K562 (cell line): ENCODE measurements around the gene PTPRM. TPM values are rescaled to one million over a fixed set of nuclear protein-coding genes. Genes with fewer than 3 reads are reported as not detected.

Experiments
- ATAC-seq: fragments of 200-7000 bp; cut with Tn5 transposase; 3 replicates; pipeline ENCODE4 v1.9.1; 2020; ENCODE audit warnings: moderate library complexity
- BruUV-seq: library from RNA; stranded (reverse); fragments of 400-500 nt; replicated peaks from 2 replicates; lab custom pipeline; 2021; lab: Mats Ljungman, UMichigan
- CTCF ChIA-PET: fragments of 300-600 bp; formaldehyde crosslinking; extraction: SDS; loops from one replicate; lab custom pipeline; 2021; ENCODE audit warnings: low intra/inter-chr PET ratio; lab: Yijun Ruan, JAX
- POLR2A ChIA-PET: fragments of 300-600, 350-650 bp; sonication (Branson Sonifier 250); formaldehyde crosslinking; extraction: SDS; loops from one replicate; lab custom pipeline; 2021; ENCODE audit warnings: antibody characterized with exemption, inconsistent platforms; lab: Yijun Ruan, JAX
- DNase-seq, 4 experiments: peaks; one replicate each; pipeline versions ENCODE4 v3.0.0 to v3.0.0-alpha.2; 2011 to 2018; ENCODE audit warnings: low spot score in 3 of 4, mixed read lengths in 3 of 4; ENCODE audit errors: extremely low read depth in 1 of 4
- FAIRE-seq: peaks from 2 replicates; lab custom pipeline; 2011; peaks lifted over from hg19 to GRCh38; lab: Jason Lieb, UNC
- H2AFZ ChIP-seq: 2 replicates; pipeline ENCODE4 v1.6.0; 2011; ENCODE audit warnings: low read depth, low read length, control low read depth, inconsistent platforms
- H3K27ac ChIP-seq: fragments of 200-600 bp; 3 replicates; pipeline ENCODE4 v1.8.0; 2011; ENCODE audit warnings: low read depth, mild to moderate bottlenecking, control low read depth, inconsistent platforms, low read length, moderate library complexity, mixed read lengths; ENCODE audit errors: extremely low read depth
- H3K27me3 ChIP-seq, 2 experiments: fragments of 300-600 bp in 1 of 2; 2 replicates in 1 of 2; 3 replicates in 1 of 2; pipeline versions ENCODE4 v1.6.0 to v1.8.0; 2011; ENCODE audit warnings: inconsistent platforms in 2 of 2, low read length in 2 of 2, mild to moderate bottlenecking in 1 of 2, mixed read lengths in 1 of 2, moderate library complexity in 1 of 2; ENCODE audit not compliant: control insufficient read depth in 2 of 2, insufficient read depth in 2 of 2
- H3K36me3 ChIP-seq: fragments of 300-600 bp; 3 replicates; pipeline ENCODE4 v1.8.0; 2011; ENCODE audit warnings: mild to moderate bottlenecking, low read length, inconsistent platforms; ENCODE audit not compliant: control insufficient read depth, insufficient read depth
- H3K4me1 ChIP-seq, 2 experiments: fragments of 200-600 bp in 1 of 2; replicated peaks in 1 of 2; 2 replicates in 1 of 2; 3 replicates in 1 of 2; pipeline versions ENCODE4 v1.5.1 to v1.8.0; 2011; ENCODE audit warnings: inconsistent platforms in 2 of 2, low read length in 2 of 2, mild to moderate bottlenecking in 1 of 2, mixed read lengths in 1 of 2, moderate library complexity in 1 of 2; ENCODE audit not compliant: control insufficient read depth in 2 of 2, insufficient read depth in 2 of 2
- H3K4me2 ChIP-seq: 2 replicates; pipeline ENCODE4 v1.6.1; 2011; ENCODE audit warnings: low read length, control low read depth, inconsistent platforms, mixed read lengths; ENCODE audit not compliant: insufficient read depth
- H3K4me3 ChIP-seq: fragments of 200-600 bp; sonication (generic), shearing (Covaris generic); 2 replicates; pipeline ENCODE4 v1.5.1; 2016; ENCODE audit warnings: control low read depth, inconsistent platforms
- H3K79me2 ChIP-seq: fragments of 200-600 bp; 3 replicates; pipeline ENCODE4 v1.8.0; 2011; ENCODE audit warnings: low read length, inconsistent platforms; ENCODE audit not compliant: control insufficient read depth, insufficient read depth
- H3K9ac ChIP-seq, 2 experiments: 2 replicates each; pipeline versions ENCODE4 v1.6.0 to v1.6.1; 2011; ENCODE audit warnings: low read depth in 2 of 2, low read length in 2 of 2, control low read depth in 1 of 2, inconsistent platforms in 1 of 2, mild to moderate bottlenecking in 1 of 2, mixed read lengths in 1 of 2; ENCODE audit not compliant: insufficient read depth in 1 of 2
- H3K9me1 ChIP-seq: one replicate; pipeline ENCODE4 v1.6.0; 2011; ENCODE audit warnings: inconsistent platforms, mild to moderate bottlenecking, low read length, moderate library complexity; ENCODE audit not compliant: control insufficient read depth, insufficient read depth
- H3K9me3 ChIP-seq: replicated peaks from 2 replicates; pipeline ENCODE4 v1.5.1; 2011; ENCODE audit warnings: low read depth, low read length, inconsistent platforms; ENCODE audit not compliant: control insufficient read depth, insufficient read depth
- H4K20me1 ChIP-seq: replicated peaks from 2 replicates; pipeline ENCODE4 v1.6.1; 2011; ENCODE audit warnings: low read length, inconsistent platforms, mixed read lengths; ENCODE audit not compliant: control insufficient read depth, insufficient read depth
- MAFG ChIP-seq: fragments of 450-650 bp; conservative IDR thresholded peaks from 2 replicates; pipeline ENCODE4 v1.6.1; 2016; ENCODE audit warnings: missing genetic modification characterization, missing compliant biosample characterization
- PHTF2 ChIP-seq: fragments of 250-450 bp; sonication (Bioruptor Pico); IDR thresholded peaks from 2 replicates; pipeline ENCODE4 v1.5.0; 2021; ENCODE audit warnings: mild to moderate bottlenecking
- STAT5B ChIP-seq: fragments of 250-450 bp; sonication (Bioruptor Pico); IDR thresholded peaks from 2 replicates; pipeline ENCODE4 v1.8.0; 2021; ENCODE audit warnings: mild to moderate bottlenecking, inconsistent platforms
- ZNF140 ChIP-seq: fragments of 250-450 bp; sonication (Bioruptor Pico); IDR thresholded peaks from 2 replicates; pipeline ENCODE4 v1.8.0; 2021; ENCODE audit warnings: moderate library complexity, mild to moderate bottlenecking, inconsistent platforms
- ZNF3 ChIP-seq: fragments of 250-450 bp; sonication (Bioruptor Pico); IDR thresholded peaks from 2 replicates; pipeline ENCODE4 v1.5.0; 2021; ENCODE audit warnings: mild to moderate bottlenecking, moderate library complexity
- WGBS: fragments of 100-300 bp; shearing (Covaris generic); methylation state at CpG from one replicate; pipeline ENCODE4 v1.1.6; 2016; ENCODE audit warnings: low coverage, mixed read lengths; ENCODE audit not compliant: insufficient coverage; ENCODE audit errors: missing lambda C conversion rate; 5-methylcytosine and 5-hydroxymethylcytosine counted together
- in situ Hi-C: fragments of 300-500 bp; cut with MboI; formaldehyde crosslinking; loops from 4 replicates; pipeline ENCODE4 v1.15.0; 2018; ENCODE audit warnings: inconsistent platforms, mixed read lengths
- intact Hi-C: fragments of 100-400 bp; cut with micrococcal nuclease; formaldehyde crosslinking; loops from 2 replicates; pipeline ENCODE4 v1.14.2; 2022
- polyA plus RNA-seq, 8 experiments: library from polyadenylated mRNA; depleted of rRNA in 4 of 8; stranded (reverse) in 5 of 8; unstranded in 3 of 8; fragments of >200 nt; fragmentation: Nextera tagmentation in 2 of 8; fragmentation: Illumina TruSeq in 1 of 8; extraction: Ambion mirVana in 2 of 8; extraction: Trizol in 1 of 8; gene quantifications; 2 replicates each; pipeline versions ENCODE4 v1.2.1 to v1.2.3, GENCODE V29; 2011 to 2014; ENCODE audit warnings: inconsistent platforms in 1 of 8, missing spikeins in 1 of 8
- total RNA-seq, 7 experiments: library from RNA; depleted of rRNA in 6 of 7; stranded (reverse); fragments of >200 nt in 6 of 7; fragmentation: Illumina TruSeq in 2 of 7; extraction: Trizol in 2 of 7; gene quantifications; 2 replicates each; pipeline versions ENCODE4 v1.2.1 to v1.2.3, GENCODE V29; 2011 to 2021; ENCODE audit warnings: low replicate concordance in 1 of 7
- TF ChIP-seq, protein P1 (sequence below): fragments of 450-650 bp; IDR thresholded peaks from one replicate; pipeline ENCODE4 v1.6.1; 2018; ENCODE audit warnings: mild to moderate bottlenecking, moderate library complexity; ENCODE audit not compliant: partially characterized antibody
- TF ChIP-seq, protein P2 (sequence below), 2 experiments: fragments of 450-650 bp; formaldehyde crosslinking in 1 of 2; IDR thresholded peaks; 2 replicates each; pipeline versions ENCODE4 v1.4.0 to v1.6.1; 2014 to 2020; ENCODE audit warnings: mild to moderate bottlenecking in 2 of 2, borderline replicate concordance in 1 of 2, low read depth in 1 of 2

The PTPRM gene
- total and polyA plus RNA-seq, 9 of the 15 experiments (the other 6 are each of a cell fraction or from before 2014, with no cell fraction given), result 0.03 to 0.16 (median 0.08) TPM; not detected in 3

DNA sequence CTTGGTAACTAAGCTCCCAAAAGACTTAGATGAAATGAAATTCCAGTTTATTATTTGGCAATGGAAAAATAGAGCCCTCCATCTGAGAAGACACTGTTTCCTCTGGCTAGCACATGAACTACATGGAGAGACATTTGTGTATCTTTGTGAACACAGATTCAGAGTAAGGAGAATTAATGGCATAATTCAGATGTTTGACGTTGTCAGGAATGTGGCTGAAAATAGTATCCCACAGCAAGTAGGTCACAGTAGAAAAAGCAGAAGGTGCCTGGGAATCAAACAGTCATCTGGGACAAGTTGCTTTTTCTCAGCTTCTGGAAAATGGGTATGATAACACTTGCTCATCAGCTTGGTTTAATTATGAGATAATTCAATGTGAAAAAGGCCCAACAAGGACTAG, 288.6 kb downstream of the PTPRM start:
- no TSS peak for BruUV-seq
- Histone ChIP-seq H3K27me3 (no peaks in the 10 kb centered on the region), H3K27ac (no peak overlapping the region), H3K9me3 (no peaks in the 10 kb centered on the region), H3K4me3 (no peak overlapping the region), H3K4me2 (no peak overlapping the region), H3K79me2 (no peaks in the 10 kb centered on the region), H3K9me1 (no peaks in the 10 kb centered on the region), H3K4me1 (no peaks in the 10 kb centered on the region), H3K9ac (no peak overlapping the region), H3K36me3 (no peaks in the 10 kb centered on the region), H2AFZ (no peak overlapping the region), H4K20me1 (no peaks in the 10 kb centered on the region)
- 0% methylated on average over 1 of the region's 1 CpG for WGBS
- TF ChIP-seq MAFG (tag) (no peak), ZNF3 (CRISPR knock-in tag) (no peak), PHTF2 (CRISPR knock-in tag) (no peak)
- TF ChIP-seq, protein P1, sequence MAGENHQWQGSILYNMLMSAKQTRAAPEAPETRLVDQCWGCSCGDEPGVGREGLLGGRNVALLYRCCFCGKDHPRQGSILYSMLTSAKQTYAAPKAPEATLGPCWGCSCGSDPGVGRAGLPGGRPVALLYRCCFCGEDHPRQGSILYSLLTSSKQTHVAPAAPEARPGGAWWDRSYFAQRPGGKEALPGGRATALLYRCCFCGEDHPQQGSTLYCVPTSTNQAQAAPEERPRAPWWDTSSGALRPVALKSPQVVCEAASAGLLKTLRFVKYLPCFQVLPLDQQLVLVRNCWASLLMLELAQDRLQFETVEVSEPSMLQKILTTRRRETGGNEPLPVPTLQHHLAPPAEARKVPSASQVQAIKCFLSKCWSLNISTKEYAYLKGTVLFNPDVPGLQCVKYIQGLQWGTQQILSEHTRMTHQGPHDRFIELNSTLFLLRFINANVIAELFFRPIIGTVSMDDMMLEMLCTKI, result no peak
- no peak for FAIRE-seq
- CTCF ChIA-PET, result no interaction called here
- no peak for ATAC-seq
- no peak for DNase-seq
- POLR2A ChIA-PET, result no interaction called here
- intact Hi-C loops (no loop called here), in situ Hi-C loops (no loop called here)

DNA sequence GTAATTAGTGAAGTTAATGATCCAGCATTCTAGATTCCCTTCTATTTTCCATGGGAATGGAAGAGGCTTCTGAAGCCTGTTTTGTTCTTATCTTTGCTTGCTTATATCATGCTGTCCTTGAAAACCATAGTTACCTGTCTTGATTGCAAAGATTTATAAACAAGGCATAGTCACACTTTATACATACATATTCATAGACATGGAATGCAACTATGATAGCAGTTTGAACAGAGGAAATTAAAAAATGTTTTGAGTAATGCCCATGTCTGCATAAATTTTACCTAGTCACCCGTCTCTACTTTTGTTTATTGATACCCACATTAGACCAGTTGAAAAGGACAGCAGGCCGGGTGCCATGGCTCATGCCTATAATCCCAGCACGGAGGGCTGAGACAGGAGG, 289.0 kb downstream of the PTPRM start:
- Histone ChIP-seq H3K9ac (no peak overlapping the region), H2AFZ (no peak overlapping the region), H3K4me1 (no peaks in the 10 kb centered on the region), H3K4me2 (no peak overlapping the region), H3K9me1 (no peaks in the 10 kb centered on the region), H3K27me3 (no peaks in the 10 kb centered on the region), H3K4me3 (no peak overlapping the region), H4K20me1 (no peaks in the 10 kb centered on the region), H3K9me3 (no peaks in the 10 kb centered on the region), H3K27ac (no peak overlapping the region), H3K79me2 (no peaks in the 10 kb centered on the region), H3K36me3 (no peaks in the 10 kb centered on the region)
- FAIRE-seq, result no peak
- in situ Hi-C loops, result no loop called here
- BruUV-seq, result no TSS peak
- ATAC-seq, result no peak
- intact Hi-C loops, result no loop called here
- ChIA-PET CTCF (interaction anchor here (0.7 kb wide), 1 partner anchor 1333 kb away, joined by 3 read pairs; no protein-coding TSS in a partner anchor), POLR2A (no interaction called here)
- WGBS, result 0% methylated on average over 3 of the region's 3 CpGs
- no peak for DNase-seq
- TF ChIP-seq STAT5B, result no peak
- TF ChIP-seq ZNF140, result no peak
- TF ChIP-seq, protein P2, sequence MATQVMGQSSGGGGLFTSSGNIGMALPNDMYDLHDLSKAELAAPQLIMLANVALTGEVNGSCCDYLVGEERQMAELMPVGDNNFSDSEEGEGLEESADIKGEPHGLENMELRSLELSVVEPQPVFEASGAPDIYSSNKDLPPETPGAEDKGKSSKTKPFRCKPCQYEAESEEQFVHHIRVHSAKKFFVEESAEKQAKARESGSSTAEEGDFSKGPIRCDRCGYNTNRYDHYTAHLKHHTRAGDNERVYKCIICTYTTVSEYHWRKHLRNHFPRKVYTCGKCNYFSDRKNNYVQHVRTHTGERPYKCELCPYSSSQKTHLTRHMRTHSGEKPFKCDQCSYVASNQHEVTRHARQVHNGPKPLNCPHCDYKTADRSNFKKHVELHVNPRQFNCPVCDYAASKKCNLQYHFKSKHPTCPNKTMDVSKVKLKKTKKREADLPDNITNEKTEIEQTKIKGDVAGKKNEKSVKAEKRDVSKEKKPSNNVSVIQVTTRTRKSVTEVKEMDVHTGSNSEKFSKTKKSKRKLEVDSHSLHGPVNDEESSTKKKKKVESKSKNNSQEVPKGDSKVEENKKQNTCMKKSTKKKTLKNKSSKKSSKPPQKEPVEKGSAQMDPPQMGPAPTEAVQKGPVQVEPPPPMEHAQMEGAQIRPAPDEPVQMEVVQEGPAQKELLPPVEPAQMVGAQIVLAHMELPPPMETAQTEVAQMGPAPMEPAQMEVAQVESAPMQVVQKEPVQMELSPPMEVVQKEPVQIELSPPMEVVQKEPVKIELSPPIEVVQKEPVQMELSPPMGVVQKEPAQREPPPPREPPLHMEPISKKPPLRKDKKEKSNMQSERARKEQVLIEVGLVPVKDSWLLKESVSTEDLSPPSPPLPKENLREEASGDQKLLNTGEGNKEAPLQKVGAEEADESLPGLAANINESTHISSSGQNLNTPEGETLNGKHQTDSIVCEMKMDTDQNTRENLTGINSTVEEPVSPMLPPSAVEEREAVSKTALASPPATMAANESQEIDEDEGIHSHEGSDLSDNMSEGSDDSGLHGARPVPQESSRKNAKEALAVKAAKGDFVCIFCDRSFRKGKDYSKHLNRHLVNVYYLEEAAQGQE (IDR thresholded peaks at IDR 0.05; ENCODE audit: borderline replicate concordance), result no peak
- TF ChIP-seq, protein P2 (CRISPR knock-in tag; IDR thresholded peaks at IDR 0.05; ENCODE audit: low read depth), result no peak
